Hematopoietic multipotent progenitor cell treated with erythropoietin and hydrocortisone succinate and interleukin-3 and kit ligand, for 15 days (in vitro differentiated cells): ENCODE results near the gene TMEM38A.
"Not testable (repeated sequence)": the region's sequence is repeated elsewhere in the genome, so short reads cannot be mapped to it uniquely, and the experiment has no call there.

Experiments used
- DNase-seq: peaks from one replicate; pipeline ENCODE4 v3.0.0-alpha.2; 2015; ENCODE audit warnings: low spot score

The TMEM38A gene

GRCh38 chr19:16676101-16676798 lies 15.3 kb downstream of the TMEM38A start:
- no peak for DNase-seq

DNA sequence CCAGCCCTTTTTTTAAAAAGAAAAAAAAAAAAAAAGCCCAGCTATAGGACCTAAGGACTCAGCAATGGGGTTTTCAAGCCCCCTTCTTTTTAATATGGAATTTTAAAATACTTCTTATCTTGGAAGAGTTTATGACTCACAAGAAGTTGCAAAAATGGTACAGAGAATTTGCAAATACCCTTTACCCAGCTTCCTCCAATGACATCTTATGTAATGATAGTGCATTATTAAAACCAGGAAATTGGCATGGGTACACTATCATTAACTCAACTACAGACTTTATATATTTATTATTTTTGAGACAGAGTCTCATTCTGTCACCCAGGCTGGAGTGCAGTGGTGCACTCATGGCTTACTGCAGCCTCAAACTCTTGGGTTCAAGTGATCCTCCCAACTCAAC lies 16.1 kb downstream of the TMEM38A start:
- no peak for DNase-seq

DNA sequence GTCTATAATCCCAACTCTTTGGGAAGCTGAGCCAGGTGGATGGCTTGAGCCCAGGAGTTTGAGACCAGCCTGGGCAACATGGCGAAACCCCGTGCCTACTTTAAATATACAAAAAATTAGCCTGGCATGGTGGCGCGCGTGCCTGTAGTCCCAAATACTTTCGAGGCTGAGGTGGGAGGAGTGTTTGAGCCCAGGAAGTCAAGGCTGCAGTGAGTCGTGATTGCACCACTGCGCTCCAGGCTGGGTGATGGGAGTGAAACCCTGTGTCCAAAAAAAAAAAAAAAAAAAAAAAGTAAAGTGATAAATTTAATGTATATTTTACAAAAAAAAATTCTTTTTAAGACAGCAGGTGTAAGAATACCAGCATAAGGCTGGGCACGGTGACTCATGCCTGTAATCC lies 17.6 kb downstream of the TMEM38A start:
- DNase-seq: no peak

DNA sequence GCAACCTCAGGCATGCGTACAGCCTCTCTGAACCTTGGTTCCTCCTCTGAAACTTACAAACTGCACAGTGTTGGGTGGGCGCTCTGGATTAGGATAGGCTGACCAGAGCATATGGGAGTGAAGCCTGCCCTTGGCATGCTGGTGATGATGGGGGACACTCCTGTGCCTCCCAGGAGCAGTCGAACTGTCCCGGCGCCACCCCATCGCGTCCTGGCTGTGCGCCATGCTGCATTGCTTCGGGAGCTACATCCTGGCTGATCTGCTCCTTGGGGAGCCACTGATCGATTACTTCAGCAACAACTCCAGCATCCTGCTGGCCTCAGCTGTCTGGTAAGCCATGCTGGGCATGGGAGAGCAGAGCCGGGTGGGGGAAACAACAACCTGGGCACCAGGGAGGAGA lies 18.9 kb downstream of the TMEM38A start:
- DNase-seq: no peak

GRCh38 chr19:16682539-16682938 lies 21.6 kb downstream of the TMEM38A start:
- DNase-seq: no peak

DNA sequence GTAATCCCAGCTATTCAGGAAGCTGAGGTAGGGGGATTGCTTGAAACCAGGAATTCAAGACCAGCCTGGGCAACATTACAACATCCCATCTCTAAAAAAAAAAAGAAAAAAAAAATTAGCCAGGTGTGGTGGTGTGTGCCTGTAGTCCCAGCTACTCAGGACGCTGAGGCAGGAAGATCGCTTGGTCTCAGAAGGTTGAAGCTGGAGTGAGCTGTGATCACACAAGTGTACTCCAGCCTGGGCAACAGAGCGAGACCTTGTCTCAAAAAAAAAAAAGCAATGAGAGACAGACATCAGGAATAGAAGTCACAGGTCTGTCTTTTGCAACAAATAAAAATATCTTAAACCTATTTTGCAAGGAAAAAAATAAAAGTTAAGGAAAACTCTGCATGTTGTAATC lies 23.3 kb downstream of the TMEM38A start:
- DNase-seq: no peak

GRCh38 chr19:16688084-16688483 lies 27.1 kb downstream of the TMEM38A start:
- DNase-seq: no peak

GRCh38 chr19:16698914-16699313 lies 38.0 kb downstream of the TMEM38A start:
- no peak for DNase-seq

GRCh38 chr19:16702123-16702522 lies 41.2 kb downstream of the TMEM38A start:
- DNase-seq: no peak

- DNase-seq: no peak
Measured at GRCh38 chr19:16703677-16704076, 42.7 kb downstream of the TMEM38A start.

DNA sequence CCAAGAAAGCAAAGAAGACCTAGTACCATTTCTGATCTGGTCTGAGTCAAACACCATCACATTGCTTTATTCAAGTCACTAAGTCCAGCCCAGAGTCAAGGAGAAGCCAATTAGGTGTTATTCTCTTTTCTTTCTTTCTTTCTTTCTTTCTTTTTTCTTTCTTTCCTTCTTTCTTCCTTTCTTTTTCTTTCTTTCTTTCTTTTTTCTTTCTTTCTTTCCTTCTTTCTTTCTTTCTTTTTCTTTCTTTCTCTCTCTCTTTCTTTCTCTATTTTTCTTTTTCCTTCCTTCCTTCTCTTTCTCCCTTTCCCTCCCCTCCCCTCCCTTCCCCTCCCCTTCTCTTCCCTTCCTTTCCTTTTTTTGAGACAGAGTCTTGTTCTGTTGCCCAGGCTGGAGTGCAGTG lies 49.9 kb downstream of the TMEM38A start:
- not testable (repeated sequence) for DNase-seq

DNA sequence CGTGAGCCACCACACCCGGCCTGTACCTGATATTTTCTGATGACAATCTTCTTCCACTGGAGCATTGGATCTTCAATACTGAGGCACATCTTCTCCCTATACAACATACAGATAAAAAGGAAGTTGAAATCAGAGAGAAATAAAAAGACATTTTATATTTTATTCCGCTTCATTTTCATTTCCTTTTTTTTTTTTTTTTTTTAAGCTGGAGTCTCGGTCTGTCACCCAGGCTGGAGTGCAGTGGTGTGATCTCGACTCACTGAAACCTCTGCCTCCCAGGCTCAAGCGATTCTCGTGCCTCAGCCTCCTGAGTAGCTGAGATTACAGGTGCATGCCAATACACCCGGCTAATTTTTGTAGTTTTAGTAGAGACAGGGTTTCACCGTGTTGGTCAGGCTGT lies 51.4 kb downstream of the TMEM38A start:
- not testable (repeated sequence) for DNase-seq

DNA sequence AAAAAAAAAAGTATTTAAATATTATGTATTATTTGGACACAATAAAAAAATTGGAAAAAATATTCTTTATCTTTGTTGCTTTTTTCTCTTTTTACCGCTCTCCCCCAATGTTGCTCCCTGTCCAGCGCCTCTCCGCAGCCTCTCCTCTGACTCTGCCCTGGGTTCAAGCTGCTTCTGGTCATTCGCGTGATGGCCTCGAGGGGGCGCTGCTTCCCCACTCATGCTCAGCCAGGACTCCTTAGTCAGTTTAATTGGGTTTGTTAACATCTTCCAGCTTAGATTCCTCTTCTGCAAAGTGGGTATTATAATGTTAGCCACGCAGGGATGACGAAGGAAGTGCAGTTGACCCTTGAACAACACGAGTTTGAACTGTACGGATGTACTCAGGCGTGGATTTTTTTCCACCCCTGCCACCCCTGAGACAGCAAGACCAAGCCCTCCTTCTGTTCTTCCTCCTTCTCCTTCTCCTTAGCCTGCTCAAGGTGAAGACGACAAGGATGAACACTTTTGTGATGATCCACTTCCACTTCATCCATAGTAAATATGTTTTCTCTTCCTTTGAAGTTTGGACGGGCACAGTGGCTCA lies 53.9 kb downstream of the TMEM38A start:
- DNase-seq: peak; percentile 50

- DNase-seq: no peak
Measured at GRCh38 chr19:16715611-16716010, 54.7 kb downstream of the TMEM38A start.

- no peak for DNase-seq
Measured at GRCh38 chr19:16721051-16721450, 60.1 kb downstream of the TMEM38A start.

DNA sequence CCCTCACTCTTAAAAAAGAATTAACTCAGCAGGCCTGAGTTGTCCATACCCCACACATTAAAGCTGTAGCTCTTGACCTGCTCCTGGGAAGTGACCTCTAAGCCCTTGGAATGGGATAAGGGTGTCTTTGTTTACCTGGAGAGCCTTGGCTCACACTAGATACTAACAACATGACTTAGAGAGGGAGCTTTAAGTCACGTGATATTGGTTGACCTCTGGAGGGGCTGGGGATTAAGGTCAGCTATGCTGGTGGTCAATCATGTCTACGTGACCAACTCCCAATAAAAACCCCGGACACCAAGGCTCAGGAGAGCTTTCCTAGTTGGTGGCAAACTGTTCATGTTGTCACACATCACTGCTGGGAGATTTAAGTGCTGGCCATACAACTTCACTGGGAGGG lies 61.7 kb downstream of the TMEM38A start:
- DNase-seq: no peak

DNA sequence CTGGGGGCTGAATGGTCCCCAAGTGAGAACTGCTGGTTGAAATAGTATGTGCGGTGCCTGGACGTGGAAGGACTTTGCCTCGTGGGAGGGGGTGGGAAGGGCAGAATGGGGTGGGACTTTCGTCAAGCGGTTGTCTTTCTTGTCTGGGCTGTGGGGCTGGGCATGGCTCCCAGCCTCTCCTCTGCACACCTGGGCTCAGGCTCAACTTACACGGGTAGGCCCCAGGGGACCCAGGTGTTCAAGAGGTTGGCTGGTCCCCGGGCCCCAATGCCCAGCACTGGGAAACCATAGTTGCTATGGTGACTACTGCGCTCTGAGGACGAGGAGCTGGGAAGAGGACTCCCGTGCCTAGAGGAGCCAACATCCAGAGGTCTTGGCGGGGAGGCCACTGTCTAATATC lies 66.0 kb downstream of the TMEM38A start:
- no peak for DNase-seq

- not testable (repeated sequence) for DNase-seq
Measured at GRCh38 chr19:16735650-16736266, 74.8 kb downstream of the TMEM38A start.

DNA sequence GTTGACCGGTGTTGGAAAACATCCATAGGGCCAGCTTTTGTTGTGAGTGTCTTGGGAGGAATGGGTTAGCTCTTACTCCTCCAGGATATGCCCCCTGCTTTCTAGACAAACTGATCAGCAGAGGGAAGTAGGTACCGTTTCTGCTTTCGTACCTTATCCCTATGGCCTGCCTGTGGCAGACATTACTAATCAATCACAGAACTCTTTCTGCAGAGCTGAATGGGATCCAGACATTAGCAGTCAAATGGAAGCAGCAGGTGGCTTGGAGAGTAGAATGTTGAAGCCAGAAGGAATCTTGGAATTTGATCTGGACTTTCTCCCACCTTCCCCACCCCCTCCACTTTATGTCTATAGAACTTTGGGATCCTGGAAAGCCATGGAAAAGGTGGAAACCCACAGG lies 75.8 kb downstream of the TMEM38A start:
- DNase-seq: no peak

DNA sequence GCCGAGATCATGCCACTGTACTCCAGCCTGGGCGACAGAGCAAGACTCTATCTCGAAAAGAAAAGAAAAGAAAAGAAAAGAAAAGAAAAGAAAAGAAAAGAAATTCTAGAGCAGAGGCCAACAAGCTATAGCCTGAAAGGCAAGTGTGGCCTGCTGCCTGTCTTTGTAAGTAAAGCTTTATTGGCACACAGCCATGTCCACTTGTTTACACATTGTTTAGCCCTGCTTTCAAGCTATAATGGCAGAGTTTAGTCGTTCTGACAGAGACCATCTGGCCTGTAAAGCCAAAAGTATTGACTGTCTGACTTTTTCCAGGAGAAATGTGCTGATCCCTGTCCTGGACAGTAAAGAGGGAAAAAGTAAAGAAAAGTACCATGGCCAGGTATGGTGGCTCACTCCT lies 77.0 kb downstream of the TMEM38A start:
- DNase-seq: no peak

GRCh38 chr19:16739546-16739945 lies 78.6 kb downstream of the TMEM38A start:
- no peak for DNase-seq
